Ishikawa (cell line): ENCODE data around the gene CALN1.

ENCODE experiments used
- CEBPB ChIP-seq: IDR thresholded peaks from 2 replicates; pipeline ENCODE4 v1.6.1; 2012
- CREB1 ChIP-seq: IDR thresholded peaks from 2 replicates; pipeline ENCODE4 v1.6.1; 2012; ENCODE audit warnings: low read depth
- EGR1 ChIP-seq: IDR thresholded peaks from 2 replicates; pipeline ENCODE4 v1.6.1; 2012
- EP300 ChIP-seq: IDR thresholded peaks from 2 replicates; pipeline ENCODE4 v1.6.1; 2012; ENCODE audit warnings: borderline replicate concordance
- FOXM1 ChIP-seq: IDR thresholded peaks from 2 replicates; pipeline ENCODE4 v1.6.1; 2012; ENCODE audit warnings: low read depth, borderline replicate concordance
- NFIC ChIP-seq: IDR thresholded peaks from 2 replicates; pipeline ENCODE4 v1.6.1; 2012
- RAD21 ChIP-seq: IDR thresholded peaks from 2 replicates; pipeline ENCODE4 v1.6.1; 2012; ENCODE audit warnings: low read depth
- TAF1 ChIP-seq: IDR thresholded peaks from 2 replicates; pipeline ENCODE4 v1.6.1; 2012; ENCODE audit warnings: low read depth, mild to moderate bottlenecking
- TCF12 ChIP-seq: IDR thresholded peaks from 2 replicates; pipeline ENCODE4 v1.6.1; 2012; ENCODE audit warnings: low read depth
- TEAD4 ChIP-seq: IDR thresholded peaks from 2 replicates; pipeline ENCODE4 v1.6.1; 2012
- YY1 ChIP-seq: IDR thresholded peaks from 2 replicates; pipeline ENCODE4 v1.6.1; 2012; ENCODE audit warnings: low read depth
- ZBTB7A ChIP-seq: IDR thresholded peaks from 2 replicates; pipeline ENCODE4 v1.6.1; 2012; ENCODE audit warnings: low read depth
- TF ChIP-seq, protein P1 (sequence below): IDR thresholded peaks from 2 replicates; pipeline ENCODE4 v1.6.1; 2012; ENCODE audit warnings: low read depth, mild to moderate bottlenecking
- TF ChIP-seq, protein P2 (sequence below): IDR thresholded peaks from 2 replicates; pipeline ENCODE4 v1.6.1; 2012
- TF ChIP-seq, protein P3 (sequence below): IDR thresholded peaks from 2 replicates; pipeline ENCODE4 v1.6.1; 2012

The CALN1 gene

DNA sequence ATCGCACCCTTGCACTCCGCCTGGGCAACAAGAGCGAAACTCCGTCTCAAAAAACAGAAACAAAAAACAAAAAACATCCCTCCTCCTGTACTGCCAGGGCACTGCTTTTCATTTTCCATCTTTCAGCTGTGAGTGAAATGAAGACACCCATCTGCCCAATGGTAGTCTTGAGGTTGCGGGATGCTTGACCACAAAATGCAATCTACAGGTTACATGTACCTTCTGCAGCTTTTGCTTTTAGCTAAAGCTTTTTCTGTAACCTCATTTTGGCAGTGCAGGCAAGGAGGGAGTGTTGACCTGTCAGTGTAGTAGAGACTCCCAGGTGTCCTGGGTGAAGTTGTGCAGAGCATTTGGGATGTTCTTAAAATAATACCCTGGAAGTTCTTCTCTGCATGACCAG is 476.5 kb downstream of the CALN1 start:
- TF ChIP-seq EGR1 (no peak), RAD21 (no peak), TCF12 (no peak), CREB1 (no peak), FOXM1 (no peak), CEBPB (no peak), TAF1 (no peak), TEAD4 (no peak), EP300 (no peak), YY1 (no peak), NFIC (no peak), ZBTB7A (no peak)
- TF ChIP-seq, protein P1, sequence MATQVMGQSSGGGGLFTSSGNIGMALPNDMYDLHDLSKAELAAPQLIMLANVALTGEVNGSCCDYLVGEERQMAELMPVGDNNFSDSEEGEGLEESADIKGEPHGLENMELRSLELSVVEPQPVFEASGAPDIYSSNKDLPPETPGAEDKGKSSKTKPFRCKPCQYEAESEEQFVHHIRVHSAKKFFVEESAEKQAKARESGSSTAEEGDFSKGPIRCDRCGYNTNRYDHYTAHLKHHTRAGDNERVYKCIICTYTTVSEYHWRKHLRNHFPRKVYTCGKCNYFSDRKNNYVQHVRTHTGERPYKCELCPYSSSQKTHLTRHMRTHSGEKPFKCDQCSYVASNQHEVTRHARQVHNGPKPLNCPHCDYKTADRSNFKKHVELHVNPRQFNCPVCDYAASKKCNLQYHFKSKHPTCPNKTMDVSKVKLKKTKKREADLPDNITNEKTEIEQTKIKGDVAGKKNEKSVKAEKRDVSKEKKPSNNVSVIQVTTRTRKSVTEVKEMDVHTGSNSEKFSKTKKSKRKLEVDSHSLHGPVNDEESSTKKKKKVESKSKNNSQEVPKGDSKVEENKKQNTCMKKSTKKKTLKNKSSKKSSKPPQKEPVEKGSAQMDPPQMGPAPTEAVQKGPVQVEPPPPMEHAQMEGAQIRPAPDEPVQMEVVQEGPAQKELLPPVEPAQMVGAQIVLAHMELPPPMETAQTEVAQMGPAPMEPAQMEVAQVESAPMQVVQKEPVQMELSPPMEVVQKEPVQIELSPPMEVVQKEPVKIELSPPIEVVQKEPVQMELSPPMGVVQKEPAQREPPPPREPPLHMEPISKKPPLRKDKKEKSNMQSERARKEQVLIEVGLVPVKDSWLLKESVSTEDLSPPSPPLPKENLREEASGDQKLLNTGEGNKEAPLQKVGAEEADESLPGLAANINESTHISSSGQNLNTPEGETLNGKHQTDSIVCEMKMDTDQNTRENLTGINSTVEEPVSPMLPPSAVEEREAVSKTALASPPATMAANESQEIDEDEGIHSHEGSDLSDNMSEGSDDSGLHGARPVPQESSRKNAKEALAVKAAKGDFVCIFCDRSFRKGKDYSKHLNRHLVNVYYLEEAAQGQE = no peak
- TF ChIP-seq, protein P2, sequence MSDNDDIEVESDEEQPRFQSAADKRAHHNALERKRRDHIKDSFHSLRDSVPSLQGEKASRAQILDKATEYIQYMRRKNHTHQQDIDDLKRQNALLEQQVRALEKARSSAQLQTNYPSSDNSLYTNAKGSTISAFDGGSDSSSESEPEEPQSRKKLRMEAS = no peak
- TF ChIP-seq, protein P3, sequence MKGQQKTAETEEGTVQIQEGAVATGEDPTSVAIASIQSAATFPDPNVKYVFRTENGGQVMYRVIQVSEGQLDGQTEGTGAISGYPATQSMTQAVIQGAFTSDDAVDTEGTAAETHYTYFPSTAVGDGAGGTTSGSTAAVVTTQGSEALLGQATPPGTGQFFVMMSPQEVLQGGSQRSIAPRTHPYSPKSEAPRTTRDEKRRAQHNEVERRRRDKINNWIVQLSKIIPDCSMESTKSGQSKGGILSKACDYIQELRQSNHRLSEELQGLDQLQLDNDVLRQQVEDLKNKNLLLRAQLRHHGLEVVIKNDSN = no peak

DNA sequence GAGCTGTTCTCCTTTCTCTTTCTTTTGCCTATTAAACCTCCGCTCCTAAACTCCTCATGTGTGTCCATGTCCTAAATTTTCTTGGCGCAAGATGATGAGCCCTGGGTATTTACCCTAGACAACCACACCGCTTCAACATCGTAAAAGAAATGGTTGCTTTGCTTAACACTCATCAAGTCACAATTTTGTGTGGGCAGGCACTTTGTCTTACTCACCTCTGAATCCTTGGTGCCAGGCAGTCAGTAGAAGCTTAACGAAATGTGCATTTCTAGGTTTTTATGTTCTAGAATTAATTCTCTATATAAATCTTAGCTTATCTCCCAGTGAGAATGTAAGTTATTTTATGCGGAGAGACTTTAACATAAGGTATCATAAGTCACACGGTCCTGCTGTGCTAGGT is 478.7 kb downstream of the CALN1 start:
- TF ChIP-seq CEBPB (no peak), TEAD4 (no peak), FOXM1 (no peak), CREB1 (no peak), ZBTB7A (no peak), YY1 (no peak), NFIC (no peak)
- TF ChIP-seq, protein P3 = no peak
- TF ChIP-seq, protein P1 = no peak
- TF ChIP-seq, protein P2 = no peak

DNA sequence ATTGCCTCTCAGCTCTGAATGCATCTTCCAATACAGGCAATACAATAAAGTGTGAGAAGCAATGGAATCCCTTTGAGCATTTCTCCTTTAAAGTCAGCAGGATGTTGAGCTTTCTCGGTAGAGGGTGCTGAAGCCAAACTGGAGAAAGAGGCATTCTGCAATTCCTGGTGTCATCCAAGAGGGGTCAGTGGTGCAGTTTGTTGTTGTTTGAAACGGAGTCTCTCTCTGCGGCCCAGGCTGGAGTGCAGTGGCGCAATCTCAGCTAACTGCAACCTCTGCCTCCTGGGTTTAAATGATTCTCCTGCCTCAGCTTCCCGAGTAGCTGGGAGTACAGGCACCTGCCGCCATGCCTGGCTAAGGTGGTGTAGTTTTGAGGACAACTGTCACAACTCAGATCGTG is 486.5 kb downstream of the CALN1 start:
- TF ChIP-seq RAD21 = peak; percentile 20; the same call in 1 of the 2 replicates
- TF ChIP-seq, protein P1 = no peak
- TF ChIP-seq FOXM1 = no peak

DNA sequence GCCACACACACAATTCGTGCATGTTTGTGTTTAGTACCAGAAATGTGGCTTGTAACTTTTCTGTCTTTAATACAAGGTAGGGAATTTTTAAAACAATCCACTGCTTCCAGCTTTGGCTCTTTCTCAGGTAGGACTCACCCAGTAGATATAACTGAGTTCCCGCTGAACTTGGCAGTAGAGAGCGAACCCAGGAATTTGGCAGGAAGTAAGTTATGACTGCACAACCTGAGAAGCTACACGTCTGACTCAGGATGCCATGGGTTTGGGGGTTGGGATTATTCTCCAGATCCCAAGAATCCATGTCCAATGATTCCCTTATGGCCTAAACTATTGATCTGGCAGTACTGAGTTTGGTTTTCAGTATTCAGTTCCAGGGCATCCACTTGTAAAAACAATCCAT is 499.7 kb downstream of the CALN1 start:
- TF ChIP-seq TCF12 (no peak), NFIC (no peak)

DNA sequence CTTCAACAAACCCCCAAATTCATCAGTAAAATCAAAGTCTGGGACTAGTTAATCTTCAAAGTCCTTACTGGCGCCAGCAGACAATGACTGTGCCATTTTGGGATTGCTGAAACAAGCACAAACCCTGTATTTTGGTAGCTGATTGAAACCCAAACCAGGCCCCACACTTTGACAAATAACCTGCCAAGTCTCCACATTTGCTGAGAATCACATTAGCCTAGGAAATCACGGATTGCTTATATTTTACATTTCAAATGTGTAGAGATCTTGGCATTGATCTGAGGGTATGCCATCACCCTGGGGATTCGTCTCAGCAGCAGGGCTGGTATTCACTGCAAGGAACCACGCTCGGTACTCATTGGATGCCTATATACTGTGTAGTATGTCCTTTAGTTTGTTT is 501.1 kb downstream of the CALN1 start:
- TF ChIP-seq, protein P1 = no peak
- TF ChIP-seq CREB1 = no peak
- no peak for TF ChIP-seq RAD21
- no peak for TF ChIP-seq TEAD4
- TF ChIP-seq ZBTB7A = no peak
- TF ChIP-seq CEBPB = no peak
- TF ChIP-seq TAF1 = no peak
- TF ChIP-seq EGR1 = no peak
